ENCODE results near the gene TRIM63. TPM values are rescaled to one million over a fixed set of nuclear protein-coding genes. Genes with fewer than 3 reads are reported as not detected.

TRIM63 gene
- total RNA-seq, 2 experiments from 2014 or later: not detected

GRCh38 chr1:26017606-26018005, 49.8 kb downstream of the TRIM63 start:
- no peak overlapping the region for H3K27ac ChIP-seq (ENCODE audit: low read depth, low read length, poor library complexity, severe bottlenecking)
- CTCF ChIA-PET (ENCODE audit: unreplicated experiment): no interaction called here
- TF ChIP-seq CTCF (conservative IDR thresholded peaks at IDR 0.05; ENCODE audit: low read length) (no peak), EZH2phosphoT487 (IDR thresholded peaks at IDR 0.05; ENCODE audit: borderline replicate concordance, low read depth, low read length) (no peak)
- no peaks in the 10 kb centered on the region for H3K79me2 ChIP-seq (ENCODE audit: insufficient read depth, low read depth, low read length)
- H4K20me1 ChIP-seq (ENCODE audit: insufficient read depth, low read length): no peaks in the 10 kb centered on the region
- no TSS peak for BruUV-seq (replicated peaks)
- no peaks in the 10 kb centered on the region for H3K9me2 ChIP-seq (ENCODE audit: insufficient read depth, low read length)
- POLR2A ChIA-PET: interaction anchor here (1.0 kb wide), 1 partner anchor 20 kb away, joined by 3 read pairs; the partner anchor contains the start of gene PAFAH2
- intact Hi-C loops (cut with micrococcal nuclease; ENCODE audit: unreplicated experiment): no loop called here
- H2AFZ ChIP-seq (ENCODE audit: low read length): no peak overlapping the region
- no peak overlapping the region for H3K4me2 ChIP-seq (ENCODE audit: low read length)
- H3K4me1 ChIP-seq (ENCODE audit: insufficient read depth, low read length, poor library complexity, severe bottlenecking): peaks cover 4% of the 10 kb centered on the region
- no peak for DNase-seq (ENCODE audit: low spot score)
- no peaks in the 10 kb centered on the region for H3K36me3 ChIP-seq (ENCODE audit: insufficient read depth, low read length)
- no peaks in the 10 kb centered on the region for H3K9me3 ChIP-seq (ENCODE audit: low read length)
- no peak overlapping the region for H3K4me3 ChIP-seq (ENCODE audit: low read depth, low read length, poor library complexity, severe bottlenecking)

GRCh38 chr1:26016953-26017545, 50.4 kb downstream of the TRIM63 start:
- TF ChIP-seq EZH2phosphoT487 (IDR thresholded peaks at IDR 0.05; ENCODE audit: borderline replicate concordance, low read depth, low read length) (no peak), CTCF (conservative IDR thresholded peaks at IDR 0.05; ENCODE audit: low read length) (no peak)
- Histone ChIP-seq H3K9me3 (ENCODE audit: low read length) (no peaks in the 10 kb centered on the region), H3K79me2 (ENCODE audit: insufficient read depth, low read depth, low read length) (no peaks in the 10 kb centered on the region), H3K4me2 (ENCODE audit: low read length) (no peak overlapping the region), H3K27ac (ENCODE audit: low read depth, low read length, poor library complexity, severe bottlenecking) (no peak overlapping the region), H3K4me1 (ENCODE audit: insufficient read depth, low read length, poor library complexity, severe bottlenecking) (peaks cover 4% of the 10 kb centered on the region), H2AFZ (ENCODE audit: low read length) (no peak overlapping the region), H3K4me3 (ENCODE audit: low read depth, low read length, poor library complexity, severe bottlenecking) (no peak overlapping the region), H3K9me2 (ENCODE audit: insufficient read depth, low read length) (no peaks in the 10 kb centered on the region), H3K36me3 (ENCODE audit: insufficient read depth, low read length) (no peaks in the 10 kb centered on the region), H4K20me1 (ENCODE audit: insufficient read depth, low read length) (no peaks in the 10 kb centered on the region)
- intact Hi-C loops (cut with micrococcal nuclease; ENCODE audit: unreplicated experiment): no loop called here
- DNase-seq (ENCODE audit: low spot score): no peak
- BruUV-seq (replicated peaks): no TSS peak
- CTCF ChIA-PET (ENCODE audit: unreplicated experiment): interaction anchor here (0.6 kb wide), 1 partner anchor 222 kb away, joined by 4 read pairs; no protein-coding TSS in a partner anchor
- POLR2A ChIA-PET: interaction anchor here (1.0 kb wide), 1 partner anchor 20 kb away, joined by 3 read pairs; the partner anchor contains the start of gene PAFAH2

GRCh38 chr1:26016258-26016952, 51.0 kb downstream of the TRIM63 start:
- no peak for DNase-seq (ENCODE audit: low spot score)
- BruUV-seq (replicated peaks): no TSS peak
- ChIA-PET POLR2A (interaction anchor here (1.0 kb wide), 1 partner anchor 19 kb away, joined by 3 read pairs; the partner anchor contains the start of gene PAFAH2), CTCF (ENCODE audit: unreplicated experiment) (interaction anchor here (0.6 kb wide), 1 partner anchor 222 kb away, joined by 4 read pairs; no protein-coding TSS in a partner anchor)
- Histone ChIP-seq H3K79me2 (ENCODE audit: insufficient read depth, low read depth, low read length) (no peaks in the 10 kb centered on the region), H3K9me3 (ENCODE audit: low read length) (no peaks in the 10 kb centered on the region), H3K27ac (ENCODE audit: low read depth, low read length, poor library complexity, severe bottlenecking) (no peak overlapping the region), H3K4me3 (ENCODE audit: low read depth, low read length, poor library complexity, severe bottlenecking) (no peak overlapping the region), H3K4me1 (ENCODE audit: insufficient read depth, low read length, poor library complexity, severe bottlenecking) (peaks cover 2% of the 10 kb centered on the region), H2AFZ (ENCODE audit: low read length) (no peak overlapping the region), H4K20me1 (ENCODE audit: insufficient read depth, low read length) (no peaks in the 10 kb centered on the region), H3K36me3 (ENCODE audit: insufficient read depth, low read length) (no peaks in the 10 kb centered on the region), H3K4me2 (ENCODE audit: low read length) (no peak overlapping the region), H3K9me2 (ENCODE audit: insufficient read depth, low read length) (no peaks in the 10 kb centered on the region)
- no peak for TF ChIP-seq CTCF (conservative IDR thresholded peaks at IDR 0.05; ENCODE audit: low read length)
- no peak for TF ChIP-seq EZH2phosphoT487 (IDR thresholded peaks at IDR 0.05; ENCODE audit: borderline replicate concordance, low read depth, low read length)
- intact Hi-C loops (cut with micrococcal nuclease; ENCODE audit: unreplicated experiment): no loop called here

Measured in OCI-LY7 (cell line).